HPDE6-E6E7 (cell line): ENCODE measurements around the gene GAD1.

ENCODE experiments used
- DNase-seq: peaks from one replicate; pipeline ENCODE4 v3.0.0; 2011; ENCODE audit warnings: missing footprints; ENCODE audit errors: extremely low spot score

The GAD1 gene

DNA sequence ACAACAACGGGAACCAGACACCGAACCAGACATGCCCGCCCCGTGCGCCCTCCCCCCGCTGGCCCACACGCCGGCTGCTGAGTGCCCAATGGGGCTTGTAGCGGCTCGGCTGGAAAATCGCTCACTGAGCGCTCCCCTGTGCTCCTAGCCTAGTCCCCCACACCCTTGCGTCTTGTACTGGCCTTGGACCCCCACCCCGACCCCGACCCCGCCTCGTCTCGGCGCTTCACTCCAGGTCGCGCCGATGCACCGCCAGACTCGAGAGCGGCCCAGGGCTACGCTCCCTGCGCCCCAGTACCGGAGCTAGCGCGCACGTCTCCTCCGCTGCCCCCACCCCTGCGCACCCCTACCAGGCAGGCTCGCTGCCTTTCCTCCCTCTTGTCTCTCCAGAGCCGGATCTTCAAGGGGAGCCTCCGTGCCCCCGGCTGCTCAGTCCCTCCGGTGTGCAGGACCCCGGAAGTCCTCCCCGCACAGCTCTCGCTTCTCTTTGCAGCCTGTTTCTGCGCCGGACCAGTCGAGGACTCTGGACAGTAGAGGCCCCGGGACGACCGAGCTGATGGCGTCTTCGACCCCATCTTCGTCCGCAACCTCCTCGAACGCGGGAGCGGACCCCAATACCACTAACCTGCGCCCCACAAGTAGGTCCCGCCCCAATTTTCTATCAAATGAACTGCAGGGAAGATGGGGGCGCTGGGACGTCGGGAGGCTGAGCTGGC is 1.5 kb downstream of the GAD1 start:
- DNase-seq = no peak

DNA sequence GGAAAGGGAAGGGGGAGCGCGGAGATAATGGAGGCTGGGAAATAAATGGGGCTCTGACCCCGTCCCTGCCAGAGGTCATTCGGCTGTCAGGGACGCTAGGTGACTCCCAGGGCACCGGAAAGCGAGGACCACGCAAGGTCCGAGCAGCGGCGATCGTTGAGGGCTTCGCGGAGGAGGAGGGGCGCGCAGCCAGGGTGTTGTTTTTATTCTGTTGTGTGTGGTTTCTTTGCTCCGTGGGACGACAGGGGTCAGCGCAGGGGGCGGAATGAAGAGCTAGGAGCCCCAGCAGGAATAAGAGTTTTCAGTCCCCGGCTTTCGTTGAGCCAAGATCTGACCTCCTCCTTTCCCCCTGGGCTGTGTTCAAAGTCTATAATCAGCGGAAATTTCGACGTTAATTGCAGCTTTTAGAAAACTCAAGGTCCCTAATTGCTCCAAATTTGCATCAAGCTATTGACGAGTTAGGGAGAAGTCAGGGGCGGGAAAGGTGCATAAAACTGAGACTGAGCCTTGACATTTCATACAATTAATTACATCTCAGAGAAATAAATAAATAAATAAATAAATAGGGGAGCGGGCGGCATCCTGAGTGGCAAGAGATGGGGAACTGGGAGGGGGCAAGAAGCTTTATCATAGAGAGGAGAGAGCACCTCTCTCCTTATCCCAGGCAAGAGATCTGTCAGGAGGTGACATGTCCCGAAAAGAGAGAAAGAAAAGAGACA is 2.2 kb downstream of the GAD1 start:
- no peak for DNase-seq

DNA sequence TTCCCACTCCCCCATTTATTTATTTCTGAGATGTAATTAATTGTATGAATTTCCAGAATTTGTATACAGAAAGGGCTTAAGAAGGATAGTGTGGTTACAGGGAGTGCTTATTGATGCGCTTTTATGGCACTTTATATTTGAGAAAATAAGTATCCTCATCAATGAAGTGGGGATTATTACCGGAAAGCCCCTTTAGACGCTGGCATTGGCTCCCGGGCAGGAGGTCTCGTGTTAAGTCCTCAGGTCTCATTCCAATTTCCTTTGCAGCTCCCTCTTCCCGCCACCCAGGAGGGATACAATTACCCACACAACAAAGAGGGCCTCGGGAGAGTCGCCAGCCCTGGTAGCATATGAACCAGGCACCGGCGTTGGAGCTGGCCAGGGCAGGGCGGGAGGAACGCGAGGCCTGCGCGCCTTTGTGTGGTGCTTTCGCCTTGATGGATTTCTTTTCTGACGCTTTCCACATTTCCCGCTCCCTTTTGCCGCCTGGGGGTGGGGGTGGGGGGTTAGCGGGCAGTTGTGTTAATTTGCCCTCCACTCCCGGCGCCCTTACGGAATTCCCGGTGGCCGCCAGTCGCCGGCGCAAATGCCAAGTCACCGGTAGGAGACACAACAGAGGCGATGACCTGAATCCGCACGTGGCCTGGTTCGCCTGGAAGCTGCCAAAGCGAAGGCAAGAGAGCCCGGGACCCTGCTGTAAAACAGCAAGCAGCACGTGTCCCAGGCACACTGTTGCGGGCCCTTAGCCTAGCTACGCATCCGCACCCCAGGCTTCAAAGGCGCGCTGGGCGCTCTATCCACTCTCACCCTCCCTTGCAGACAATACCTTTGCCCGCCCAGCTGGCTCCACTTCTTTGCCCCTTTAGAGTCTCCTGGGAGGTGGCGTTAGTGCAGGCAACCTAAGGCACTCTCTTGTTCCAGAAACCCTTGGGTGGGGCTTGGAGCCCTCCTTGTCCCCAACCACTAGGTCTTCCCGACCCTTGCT is 3.3 kb downstream of the GAD1 start:
- no peak for DNase-seq

DNA sequence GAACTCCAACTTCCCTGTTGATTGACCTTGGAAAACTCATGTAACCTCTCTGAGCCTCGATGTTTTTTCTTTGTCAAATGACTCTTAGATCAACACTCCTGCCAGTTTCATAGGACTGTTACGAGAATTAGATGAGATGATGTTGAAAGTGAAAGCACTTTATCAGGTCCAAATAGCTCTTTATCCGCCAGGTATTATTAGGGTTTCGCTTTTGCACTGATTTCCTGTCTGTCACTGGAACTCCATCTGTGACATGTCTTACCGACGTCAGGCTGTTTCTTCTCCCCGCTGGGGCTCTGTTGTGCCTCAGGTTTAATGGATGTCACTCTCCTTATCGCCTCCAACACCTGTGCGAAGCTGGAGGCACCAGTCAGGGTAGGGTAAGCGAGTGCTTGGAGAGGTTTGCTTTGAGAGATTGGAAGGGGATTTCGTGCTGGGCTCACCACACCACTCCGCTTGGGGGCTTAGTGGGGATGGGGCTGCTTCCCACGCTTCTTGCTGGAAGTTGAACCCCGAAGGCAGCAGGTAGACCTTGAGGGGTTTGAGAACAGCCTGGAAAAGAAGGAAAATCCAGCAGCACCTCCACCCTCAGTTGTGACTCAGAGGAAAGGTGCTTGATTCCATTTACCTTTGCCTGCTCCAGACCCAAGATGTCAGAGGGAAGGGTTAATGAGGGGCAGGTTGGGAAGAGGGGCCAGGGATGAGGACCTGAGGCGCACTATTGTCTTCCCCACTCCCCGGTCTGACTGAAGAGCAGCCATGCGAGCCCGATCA is 4.3 kb downstream of the GAD1 start:
- no peak for DNase-seq

DNA sequence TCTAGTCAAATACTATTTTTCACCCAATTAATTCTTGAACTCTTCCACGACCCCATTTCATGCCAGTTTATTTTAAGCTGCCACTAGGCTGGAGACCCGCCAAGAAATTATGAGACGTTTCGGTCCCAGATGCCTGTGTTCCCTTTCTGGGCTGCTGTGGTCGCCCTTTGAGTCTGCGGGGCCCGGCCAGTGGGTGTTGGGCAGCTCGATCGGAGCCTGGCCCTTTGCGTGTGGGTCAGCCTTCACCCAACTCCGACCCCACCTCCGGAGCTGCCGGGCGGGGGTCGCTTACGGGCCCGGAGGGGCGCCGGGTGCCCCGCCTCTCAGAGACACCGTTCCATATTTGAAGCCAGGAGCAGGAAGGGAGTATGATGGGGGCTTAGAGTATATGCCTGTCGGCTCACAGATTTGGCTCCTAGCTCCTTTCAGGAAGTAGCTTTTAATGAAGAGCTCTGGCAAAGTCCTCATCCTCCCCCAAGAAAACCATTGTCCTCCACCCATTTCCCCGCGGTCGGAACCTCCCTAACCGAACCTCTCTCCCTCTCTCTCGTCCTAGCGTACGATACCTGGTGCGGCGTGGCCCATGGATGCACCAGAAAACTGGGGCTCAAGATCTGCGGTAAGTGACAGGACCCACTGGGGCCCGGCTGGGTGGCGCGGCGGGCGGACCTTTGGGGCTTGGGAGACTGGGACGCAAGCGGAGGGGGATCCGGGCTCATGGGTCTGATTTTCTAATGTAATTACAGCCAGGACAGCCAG is 5.0 kb downstream of the GAD1 start:
- DNase-seq = no peak

DNA sequence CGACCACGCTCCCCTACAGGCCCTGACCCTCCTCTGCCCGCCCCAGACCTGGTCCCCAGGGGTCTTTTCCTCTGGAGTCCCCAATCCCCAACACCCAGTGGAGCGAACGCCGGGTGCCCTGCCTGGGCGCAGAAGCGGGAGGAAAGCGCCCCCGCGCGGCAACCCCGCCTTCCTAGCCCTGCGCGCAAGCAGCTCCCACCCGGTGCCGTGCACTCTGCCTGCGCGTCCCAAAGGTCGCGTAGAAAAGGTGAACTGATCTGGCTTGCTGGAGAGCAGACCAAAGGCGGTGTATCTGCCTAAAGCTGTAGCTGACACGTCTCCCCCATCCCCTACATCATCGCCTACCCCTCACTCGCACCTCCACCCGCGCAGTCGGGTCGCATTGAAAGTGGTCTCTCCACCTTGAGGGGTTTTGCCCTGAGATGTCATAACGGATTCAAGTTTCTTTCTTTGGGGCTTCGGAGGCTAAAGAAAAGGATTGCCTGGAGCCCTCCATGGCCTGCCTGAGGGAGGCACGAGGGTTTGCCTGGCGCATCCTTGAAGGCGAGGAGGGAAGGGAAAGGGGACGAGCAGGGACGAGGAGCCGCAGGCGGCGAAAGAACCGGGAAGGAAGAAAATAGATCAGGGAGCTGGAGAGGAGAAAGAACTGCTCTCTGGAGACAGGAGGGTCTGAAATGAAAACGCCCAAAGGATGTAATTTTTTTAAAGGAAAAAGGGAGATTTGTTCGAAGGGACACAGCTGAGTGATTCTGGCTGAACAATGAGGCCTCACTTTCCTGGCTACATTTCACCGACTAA is 5.8 kb downstream of the GAD1 start:
- DNase-seq = no peak

DNA sequence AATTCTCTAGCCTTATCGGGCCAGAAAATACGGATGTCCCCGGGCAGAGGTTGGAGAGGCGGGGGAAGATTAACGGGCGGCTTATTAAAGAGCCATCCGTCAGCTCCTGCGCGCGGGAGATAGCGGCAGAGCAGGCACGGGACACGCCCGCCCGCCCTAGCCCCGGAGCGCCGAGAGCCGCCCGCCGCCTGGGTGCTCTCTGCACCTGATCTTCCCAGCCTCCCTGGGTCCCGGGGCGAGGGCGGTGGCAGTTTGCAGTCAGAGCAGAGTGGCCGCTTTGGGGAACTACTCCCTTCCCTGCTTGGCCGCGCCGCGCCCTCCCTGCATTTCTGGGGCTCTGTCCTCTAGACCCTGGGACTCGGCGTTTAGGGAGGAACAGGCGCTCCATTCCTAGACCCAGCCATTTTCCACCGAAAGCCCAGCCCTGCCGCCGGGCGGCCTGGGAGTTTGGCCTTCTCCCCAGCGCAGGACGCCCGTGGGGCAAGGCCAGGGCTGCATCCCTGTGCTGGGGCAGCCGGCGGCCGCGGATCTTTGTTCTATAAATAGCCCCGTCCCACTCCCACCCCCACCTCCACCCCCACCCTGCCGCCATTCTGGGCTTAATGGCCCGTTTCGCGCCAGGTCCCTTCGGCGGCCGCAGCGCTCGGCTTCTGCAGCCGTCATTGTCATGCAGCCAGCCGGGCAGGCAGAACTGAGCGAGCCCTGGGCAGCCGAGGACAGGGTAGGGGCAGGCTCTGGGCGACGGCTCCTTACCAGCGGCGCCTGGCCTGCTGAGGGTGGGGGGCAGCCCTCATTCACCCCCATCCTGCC is 6.6 kb downstream of the GAD1 start:
- DNase-seq = no peak

DNA sequence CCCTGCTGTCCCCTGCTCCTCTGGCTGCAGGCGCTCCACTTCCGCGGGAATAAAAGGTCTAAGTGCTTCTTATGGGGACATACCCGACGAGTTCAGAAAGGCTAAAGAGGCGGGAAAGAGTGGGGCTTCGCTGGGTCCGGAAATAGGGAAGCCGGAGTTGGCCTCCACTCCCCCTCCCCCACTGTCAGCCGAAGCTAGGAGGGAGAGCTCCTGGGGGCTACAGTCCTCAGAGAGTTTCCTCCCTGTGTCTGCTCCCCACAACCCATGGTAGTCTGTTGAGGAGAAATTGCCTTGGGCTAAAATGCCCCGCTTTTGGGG is 7.2 kb downstream of the GAD1 start:
- DNase-seq = no peak

DNA sequence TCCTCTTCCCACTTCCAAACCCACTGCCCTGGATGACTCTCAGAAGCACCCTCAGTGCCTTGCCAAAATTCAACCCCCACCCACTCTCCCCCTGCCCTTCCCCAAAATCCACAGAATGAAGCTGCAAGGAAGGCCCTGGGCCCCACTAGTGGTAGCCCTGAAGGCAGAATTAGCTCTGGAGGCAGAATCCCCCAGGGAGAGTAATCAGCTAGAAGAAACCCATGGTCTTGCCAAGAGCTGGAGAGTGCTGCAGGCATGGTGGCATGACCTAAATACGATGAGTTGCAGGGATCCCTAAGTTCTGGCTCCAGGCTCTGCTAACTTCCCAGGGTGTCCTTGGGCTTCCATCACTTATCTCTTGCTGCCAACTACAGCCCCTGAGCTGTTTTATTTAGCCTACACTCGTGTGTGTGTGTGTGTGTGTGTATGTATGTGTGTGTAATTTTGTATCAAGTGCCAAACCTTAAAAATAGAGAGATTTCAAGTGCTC is 7.9 kb downstream of the GAD1 start:
- DNase-seq = no peak

DNA sequence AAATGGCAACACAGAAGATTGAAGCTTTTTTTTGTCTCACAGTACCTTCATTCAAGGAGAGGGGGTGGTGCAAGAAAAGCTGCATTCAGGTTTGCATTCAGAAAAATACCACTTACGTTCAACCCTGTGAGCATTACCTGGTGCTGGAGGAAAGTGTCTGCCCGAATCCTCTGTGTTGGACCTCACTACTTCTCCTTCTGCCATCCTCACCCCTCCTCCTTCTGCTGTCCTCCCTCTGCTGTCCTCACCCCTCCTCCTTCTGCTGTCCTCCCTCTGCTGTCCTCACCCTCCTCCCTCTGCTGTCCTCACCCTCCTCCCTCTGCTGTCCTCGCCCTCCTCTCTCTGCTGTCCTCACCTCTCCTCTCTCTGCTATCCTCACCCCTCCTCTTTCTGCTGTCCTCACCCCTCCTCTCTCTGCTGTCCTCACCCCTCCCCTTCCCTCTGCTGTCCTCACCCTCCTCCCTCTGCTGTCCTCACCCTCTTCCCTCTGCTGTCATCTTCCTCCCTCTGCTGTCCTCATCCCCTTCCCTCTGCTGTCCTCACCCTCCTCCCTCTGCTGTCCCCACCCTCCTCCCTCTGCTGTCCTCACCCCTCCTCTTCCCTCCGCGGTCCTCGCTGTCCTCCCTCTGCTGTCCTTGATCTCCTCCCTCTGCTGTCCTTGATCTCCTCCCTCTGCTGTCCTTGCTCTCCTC is 11.3 kb downstream of the GAD1 start:
- no peak for DNase-seq

DNA sequence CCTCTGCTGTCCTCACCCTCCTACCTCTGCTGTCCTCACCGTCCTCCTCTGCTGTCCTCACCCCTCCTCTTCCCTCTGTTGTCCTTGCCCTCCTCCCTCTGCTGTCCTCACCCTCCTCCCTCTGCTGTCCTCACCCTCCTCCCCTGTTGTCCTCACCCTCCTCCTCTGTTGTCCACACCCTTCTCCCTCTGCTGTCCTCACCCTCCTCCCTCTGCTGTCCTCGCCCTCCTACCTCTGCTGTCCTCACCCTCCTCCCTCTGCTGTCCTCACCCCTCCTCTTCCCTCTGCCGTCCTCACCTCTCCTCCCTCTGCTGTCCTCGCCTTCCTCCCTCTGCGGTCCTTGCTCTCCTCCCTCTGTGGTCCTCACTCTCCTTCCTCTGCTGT is 11.8 kb downstream of the GAD1 start:
- DNase-seq = no peak

DNA sequence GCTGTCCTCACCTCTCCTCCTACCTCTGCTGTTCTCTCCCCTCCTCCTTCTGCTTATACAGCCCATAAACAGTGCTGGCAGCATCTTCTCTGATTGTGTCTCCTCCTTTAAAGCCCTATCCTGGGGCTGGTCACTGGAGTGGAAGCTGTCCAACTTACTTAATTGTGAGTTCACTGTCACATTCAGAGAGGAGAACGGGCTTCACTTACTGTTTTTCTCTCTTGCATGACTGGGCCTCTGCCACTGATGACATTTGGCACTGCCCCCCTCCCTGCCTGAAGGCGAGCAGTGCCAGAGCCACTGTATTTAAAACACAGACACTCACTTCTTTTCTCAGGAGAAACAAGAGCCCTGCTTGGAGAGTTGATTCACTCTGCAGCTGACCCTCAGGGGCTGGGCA is 12.3 kb downstream of the GAD1 start:
- DNase-seq = no peak

DNA sequence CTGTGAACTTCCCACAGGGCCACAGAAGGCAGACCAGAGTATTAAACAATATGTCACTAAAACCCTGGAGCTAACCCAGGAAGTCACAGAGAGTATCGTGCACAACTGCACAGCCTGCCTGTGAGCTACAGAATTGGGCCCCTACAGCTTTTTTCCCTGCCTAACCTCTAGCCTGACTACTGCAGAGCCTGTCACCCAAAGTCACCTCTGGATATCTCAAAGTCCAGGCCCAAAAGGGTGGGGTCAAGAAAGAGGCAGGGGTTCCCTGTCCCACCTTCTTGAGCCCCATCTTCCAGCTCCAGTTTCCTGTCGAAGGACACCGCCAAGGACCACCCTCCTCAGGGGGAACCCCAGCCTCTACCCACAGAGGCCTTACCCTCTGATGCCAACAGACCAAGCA is 13.5 kb downstream of the GAD1 start:
- no peak for DNase-seq

DNA sequence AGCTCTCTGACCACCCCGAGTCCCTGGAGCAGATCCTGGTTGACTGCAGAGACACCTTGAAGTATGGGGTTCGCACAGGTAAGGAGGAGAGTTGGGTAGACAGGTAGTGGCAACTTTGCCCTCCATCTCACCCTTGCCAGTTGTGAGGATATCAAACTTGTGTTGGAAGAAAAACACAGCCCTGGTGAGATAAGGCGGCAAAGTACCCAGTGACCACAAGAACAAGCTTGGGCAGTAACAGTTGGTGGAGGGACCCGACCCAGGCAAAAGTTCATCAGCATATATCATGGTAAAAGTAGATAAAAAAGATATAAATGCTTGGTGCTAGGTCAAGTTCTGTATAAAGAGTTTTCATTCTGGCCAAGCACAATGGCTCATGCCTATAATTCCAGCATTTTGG is 14.4 kb downstream of the GAD1 start:
- DNase-seq = no peak

DNA sequence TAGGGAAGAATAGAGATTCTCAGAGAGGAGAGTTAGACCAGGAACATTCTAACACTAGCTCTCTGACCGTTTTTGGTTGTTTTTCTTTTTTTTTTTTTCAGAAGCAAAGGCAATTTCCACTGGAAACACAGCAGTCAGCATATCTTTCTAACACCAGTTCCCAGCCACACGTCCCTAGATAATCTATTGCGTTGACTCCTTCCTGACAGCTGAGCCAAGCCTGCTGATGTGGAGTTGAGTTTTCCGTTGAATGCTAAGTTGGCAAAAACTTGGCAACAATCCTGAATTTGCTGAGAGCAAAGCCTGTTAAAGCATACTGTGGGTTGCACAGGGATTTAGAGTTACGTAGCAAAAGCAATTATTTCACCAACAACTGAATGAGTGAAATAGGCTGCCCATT is 19.3 kb downstream of the GAD1 start:
- DNase-seq = no peak

DNA sequence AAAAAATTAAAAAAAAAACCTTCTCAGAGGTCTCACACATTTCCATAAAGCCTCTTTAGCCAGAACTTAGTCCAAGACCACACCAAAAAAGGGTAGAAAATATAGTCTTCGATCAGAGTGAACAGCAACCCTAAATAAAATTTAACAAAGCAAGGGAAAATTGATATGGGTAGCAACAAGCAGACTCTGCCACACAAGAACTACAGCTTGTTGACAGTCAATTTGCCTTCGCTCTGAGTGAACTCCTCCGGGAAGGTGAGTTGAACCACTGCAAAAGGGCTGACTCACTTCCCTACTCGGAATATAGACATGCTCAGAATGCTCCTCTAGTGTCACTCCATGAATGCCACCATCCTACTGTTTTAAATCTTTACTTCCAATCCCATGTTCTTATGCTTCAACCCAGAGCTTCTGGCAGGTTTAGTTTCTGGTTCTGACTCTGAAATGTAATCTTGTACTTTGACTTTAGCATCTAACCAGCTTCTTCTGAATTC is 24.1 kb downstream of the GAD1 start:
- no peak for DNase-seq

DNA sequence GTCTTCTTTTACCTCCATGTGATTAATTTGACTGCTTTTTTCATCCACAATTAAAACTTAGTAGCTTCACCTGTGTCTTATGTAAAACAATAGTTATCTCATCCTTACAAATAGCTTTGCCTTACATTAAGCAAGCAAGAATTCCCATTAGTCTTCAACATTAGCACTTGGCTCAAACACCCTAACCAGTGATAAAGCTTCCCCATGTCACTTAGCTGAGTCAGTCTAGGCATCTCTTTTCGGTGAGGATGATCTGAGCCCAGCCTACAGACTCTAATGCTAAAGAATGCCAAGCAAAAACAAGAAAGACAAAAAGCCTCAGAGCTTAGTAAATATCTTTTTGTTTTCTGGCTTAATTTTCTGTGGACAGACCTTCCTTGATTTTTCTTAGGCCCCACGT is 26.1 kb downstream of the GAD1 start:
- DNase-seq = no peak

DNA sequence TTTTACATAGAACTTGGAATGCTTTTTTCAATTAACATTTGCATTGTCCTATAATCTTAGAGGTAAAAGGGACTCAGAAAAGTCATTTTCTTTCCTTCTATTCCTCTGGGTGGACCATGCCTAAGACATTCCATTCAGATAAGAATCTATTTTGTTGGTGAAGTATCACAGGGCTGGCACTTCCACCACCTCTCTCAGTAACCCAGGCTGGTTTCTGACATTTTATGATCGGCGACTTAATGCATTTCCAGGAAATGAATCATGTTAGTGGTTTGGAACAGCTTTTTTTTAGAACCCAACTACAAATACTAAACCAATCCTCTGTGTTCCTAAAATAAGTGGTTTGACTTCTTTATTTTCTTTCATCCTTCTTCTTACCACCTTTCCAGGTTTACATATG is 27.0 kb downstream of the GAD1 start:
- no peak for DNase-seq

DNA sequence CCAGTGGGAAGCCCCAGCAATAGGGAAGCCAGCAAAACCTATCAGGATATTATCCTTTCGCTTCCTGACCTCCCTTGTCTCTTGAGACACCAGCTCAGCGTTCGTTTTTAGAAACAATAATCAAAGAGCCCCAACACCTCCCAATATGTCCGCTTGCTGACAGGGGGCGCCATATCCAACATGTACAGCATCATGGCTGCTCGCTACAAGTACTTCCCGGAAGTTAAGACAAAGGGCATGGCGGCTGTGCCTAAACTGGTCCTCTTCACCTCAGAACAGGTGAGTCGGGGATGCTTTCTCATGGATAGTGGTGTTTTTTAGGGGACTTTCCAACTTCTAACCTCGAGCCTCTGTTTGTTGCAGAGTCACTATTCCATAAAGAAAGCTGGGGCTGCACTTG is 28.7 kb downstream of the GAD1 start:
- no peak for DNase-seq
